Naive thymus-derived CD8-positive, alpha-beta T cell (primary cell): Measurements from ENCODE around the gene RIPK1. TPM values are rescaled to one million over a fixed set of nuclear protein-coding genes. Genes with fewer than 3 reads are reported as not detected.

Experiments used
- ATAC-seq, 2 donors: fragments of 150-1000 bp; cut with Tn5 transposase in 1 of 2; sonication (Bioruptor Pico), chemical (Tn5 transposase) in 1 of 2; 1 replicate in 1 of 2; 2 replicates in 1 of 2; pipeline ENCODE4 v1.10.0; 2021; ENCODE audit warnings: mild to moderate bottlenecking in 2 of 2, moderate library complexity in 2 of 2
- POLR2A ChIA-PET: fragments of 350-600 bp; sonication (Branson Sonifier 250); formaldehyde crosslinking; loops from one replicate; lab custom pipeline; 2021; ENCODE audit warnings: antibody characterized with exemption; lab: Charles Lee
- DNase-seq, 10 donors: peaks; one replicate each; pipeline versions ENCODE4 v3.0.0 to v3.0.0-alpha.2; 2020 to 2022
- H3K27ac Mint-ChIP-seq, 10 donors: one replicate each; pipeline ENCODE4 v1.8.0; 2020 to 2022; ENCODE audit warnings: mild to moderate bottlenecking in 10 of 10, mixed read lengths in 10 of 10, moderate library complexity in 4 of 10, inconsistent platforms in 1 of 10
- H3K27me3 Mint-ChIP-seq, 5 donors: one replicate each; pipeline ENCODE4 v1.8.0; 2021 to 2022; ENCODE audit warnings: mixed read lengths in 5 of 5
- H3K36me3 Mint-ChIP-seq, 3 donors: one replicate each; pipeline ENCODE4 v1.8.0; 2020 to 2022; ENCODE audit warnings: mixed read lengths in 3 of 3, mild to moderate bottlenecking in 2 of 3, inconsistent platforms in 1 of 3
- H3K4me1 Mint-ChIP-seq, 4 donors: one replicate each; pipeline ENCODE4 v1.8.0; 2021 to 2022; ENCODE audit warnings: mixed read lengths in 4 of 4
- H3K4me3 Mint-ChIP-seq, 10 donors: one replicate each; pipeline ENCODE4 v1.8.0; 2020 to 2022; ENCODE audit warnings: mild to moderate bottlenecking in 10 of 10, mixed read lengths in 10 of 10, moderate library complexity in 6 of 10, inconsistent platforms in 1 of 10
- H3K9me3 Mint-ChIP-seq, 9 donors: one replicate each; pipeline ENCODE4 v1.8.0; 2020 to 2022; ENCODE audit warnings: mixed read lengths in 9 of 9, mild to moderate bottlenecking in 3 of 9, inconsistent platforms in 1 of 9, moderate library complexity in 1 of 9
- polyA plus RNA-seq, 3 donors: library from polyadenylated mRNA; unstranded; fragments of 300-500 nt; fragmentation: Illumina TruSeq; gene quantifications; one replicate each; pipeline ENCODE4 v1.2.3, GENCODE V29; 2021
- total RNA-seq, 8 experiments: library from RNA in 2 of 8; stranded (reverse) in 2 of 8; gene quantifications; one replicate each; pipeline ENCODE4 v1.2.3 and lab custom pipeline; 2021 to 2026

Gene RIPK1
- total and polyA plus RNA-seq, 5 experiments from 2014 or later, result 9.5 to 35.3 (median 17.5) TPM

- POLR2A ChIA-PET, result interaction anchor here (0.7 to 1.6 kb wide), 3 partner anchors 40 to 97 kb away, joined by 3 to 4 read pairs (median 3); no protein-coding TSS in a partner anchor
- peaks cover 0 to 4% (median 3%) of the 10 kb centered on the region in 5 donors for H3K27me3 Mint-ChIP-seq
Observed at GRCh38 chr6:3159805-3160781, 91.8 kb downstream of the RIPK1 start.

DNA sequence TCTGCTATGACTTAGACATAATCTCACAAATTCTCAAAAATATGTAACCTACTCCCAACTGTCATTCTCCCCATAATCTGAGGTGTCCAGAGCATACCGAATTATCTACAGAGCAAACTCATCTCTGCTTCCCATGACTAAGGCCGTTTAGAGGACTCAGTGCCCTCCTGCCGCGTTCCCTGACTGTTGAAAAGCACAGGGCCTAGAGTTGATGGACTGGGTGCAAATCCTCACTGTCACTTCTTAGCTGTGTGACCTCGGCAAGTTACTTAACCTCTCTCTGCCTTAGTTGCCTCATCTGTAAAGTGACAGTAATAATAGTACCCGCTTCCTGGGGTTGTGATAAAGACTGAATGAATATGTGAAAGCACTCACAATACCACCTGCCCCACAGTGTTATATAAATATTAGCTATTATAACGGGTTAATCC lies 93.8 kb downstream of the RIPK1 start:
- POLR2A ChIA-PET, result interaction anchor here (0.5 to 0.7 kb wide), 2 partner anchors 99 to 882 kb away, joined by 3 read pairs; no protein-coding TSS in a partner anchor
- Mint-ChIP-seq H3K27me3 (peaks cover 0 to 2% (median 0%) of the 10 kb centered on the region in 5 donors), H3K36me3 (no peaks in the 10 kb centered on the region), H3K4me1 (peaks cover 18 to 45% (median 43%) of the 10 kb centered on the region in 4 donors), H3K27ac (peak overlapping the region in 9 of 10 donors; percentile 36 to 93 (median 91)), H3K4me3 (peak overlapping the region; percentile 1 to 86 (median 80)), H3K9me3 (peaks cover 0 to 2% (median 0%) of the 10 kb centered on the region in 9 donors)
- DNase-seq (no peak), ATAC-seq (no peak)

More at GRCh38 chr6:3159805-3160781, 91.8 kb downstream of the RIPK1 start:
- H3K4me3 Mint-ChIP-seq, result peak overlapping the region; percentile 31 to 84 (median 76)
- ATAC-seq (peak; percentile 65 to 67), DNase-seq (peak; percentile 41 to 90 (median 68))
- H3K36me3 Mint-ChIP-seq, result no peaks in the 10 kb centered on the region
- H3K27ac Mint-ChIP-seq, result peak overlapping the region; percentile 80 to 99 (median 92)
- peaks cover 23 to 56% (median 54%) of the 10 kb centered on the region in 4 donors for H3K4me1 Mint-ChIP-seq
- peaks cover 0 to 2% (median 0%) of the 10 kb centered on the region in 9 donors for H3K9me3 Mint-ChIP-seq

- Mint-ChIP-seq H3K4me3 (peak overlapping the region; percentile 74 to 92 (median 87)), H3K27ac (peak overlapping the region in 9 of 10 donors; percentile 44 to 94 (median 92)), H3K9me3 (peaks cover 0 to 2% (median 0%) of the 10 kb centered on the region in 9 donors), H3K27me3 (peaks cover 0 to 5% (median 0%) of the 10 kb centered on the region in 5 donors), H3K4me1 (peaks cover 18 to 45% (median 43%) of the 10 kb centered on the region in 4 donors), H3K36me3 (no peaks in the 10 kb centered on the region)
- DNase-seq (peak; percentile 37 to 76 (median 62)), ATAC-seq (peak; percentile 63 to 66)
- POLR2A ChIA-PET, result interaction anchor here (0.5 to 1.1 kb wide), 6 partner anchors 37 to 882 kb away, joined by 3 to 4 read pairs (median 3); partner anchors contain the start of gene PSMG4
Observed at GRCh38 chr6:3162565-3163247, 94.4 kb downstream of the RIPK1 start.

- Mint-ChIP-seq H3K27ac (peak overlapping the region in 9 of 10 donors; percentile 44 to 88 (median 82)), H3K4me1 (peaks cover 18 to 42% (median 40%) of the 10 kb centered on the region in 4 donors), H3K36me3 (no peaks in the 10 kb centered on the region), H3K4me3 (peak overlapping the region; percentile 74 to 92 (median 87)), H3K9me3 (peaks cover 0 to under 1% (median 0%) of the 10 kb centered on the region in 9 donors), H3K27me3 (peaks cover 0 to 5% (median 0%) of the 10 kb centered on the region in 5 donors)
- POLR2A ChIA-PET, result interaction anchor here (0.6 to 1.1 kb wide), 3 partner anchors 37 to 130 kb away, joined by 3 to 4 read pairs (median 3); no protein-coding TSS in a partner anchor
- DNase-seq (no peak), ATAC-seq (no peak)
Observed at GRCh38 chr6:3163248-3163594, 94.9 kb downstream of the RIPK1 start.

GRCh38 chr6:3164388-3164787 lies 96.1 kb downstream of the RIPK1 start:
- POLR2A ChIA-PET, result no interaction called here

More at GRCh38 chr6:3164388-3164787, 96.1 kb downstream of the RIPK1 start:
- Mint-ChIP-seq H3K4me1 (peaks cover 18 to 38% (median 34%) of the 10 kb centered on the region in 4 donors), H3K36me3 (no peaks in the 10 kb centered on the region), H3K27ac (peak overlapping the region in 2 of 10 donors; percentile 6 to 15), H3K9me3 (no peaks in the 10 kb centered on the region), H3K4me3 (peak overlapping the region in 3 of 10 donors; percentile 17 to 39 (median 28)), H3K27me3 (peaks cover 0 to 5% (median 0%) of the 10 kb centered on the region in 5 donors)
- DNase-seq (no peak), ATAC-seq (no peak)

Other genes with a start within 250 kb of the RIPK1 start
- 10 to 100 TPM; 65.3 to 67.1 TPM for gene SERPINB1, start 226.6 kb upstream of the RIPK1 start, total RNA-seq
- 100 to 1,000 TPM; 121 to 130 (median 123) TPM for gene SERPINB1, start 226.6 kb upstream of the RIPK1 start, polyA plus RNA-seq
- gene SERPINB9, start 165.2 kb upstream of the RIPK1 start, total RNA-seq, result 10 to 100 TPM; 56.6 to 57.1 TPM
- 10 to 100 TPM; 29.9 to 37.2 (median 35.0) TPM for gene SERPINB9, start 165.2 kb upstream of the RIPK1 start, polyA plus RNA-seq
- gene SERPINB6, start 96.9 kb upstream of the RIPK1 start, total RNA-seq, result 100 to 1,000 TPM; 125 to 134 TPM
- gene SERPINB6, start 96.9 kb upstream of the RIPK1 start, polyA plus RNA-seq, result 100 to 1,000 TPM; 128 to 152 (median 141) TPM
- gene NQO2, start 68.6 kb upstream of the RIPK1 start, total RNA-seq, result 10 to 100 TPM; 21.0 to 21.4 TPM
- gene NQO2, start 68.6 kb upstream of the RIPK1 start, polyA plus RNA-seq, result 10 to 100 TPM; 37.9 to 48.1 (median 39.0) TPM
- gene BPHL, start 50.2 kb downstream of the RIPK1 start, total RNA-seq, result 10 to 100 TPM; 11.3 to 15.7 TPM
- gene BPHL, start 50.2 kb downstream of the RIPK1 start, polyA plus RNA-seq, result 10 to 100 TPM in 1 of 3 donors, 1 to 10 TPM in 2; 7.3 to 13.5 (median 8.7) TPM
- 1 to 10 TPM; 3.7 to 4.6 TPM for gene TUBB2A, start 89.0 kb downstream of the RIPK1 start, total RNA-seq
- 1 to 10 TPM; 1.1 to 4.4 (median 2.7) TPM for gene TUBB2A, start 89.0 kb downstream of the RIPK1 start, polyA plus RNA-seq
- not detected for gene TUBB2B, start 159.2 kb downstream of the RIPK1 start, total RNA-seq
- gene TUBB2B, start 159.2 kb downstream of the RIPK1 start, polyA plus RNA-seq, result under 1 TPM in 2 of 3 donors, not detected in 1; 0.08 to 0.20 TPM
- 10 to 100 TPM; 39.2 to 39.4 TPM for gene PSMG4, start 190.5 kb downstream of the RIPK1 start, total RNA-seq
- 10 to 100 TPM; 66.4 to 69.4 (median 67.2) TPM for gene PSMG4, start 190.5 kb downstream of the RIPK1 start, polyA plus RNA-seq